ENCODE data around the gene RUNX2. TPM values are rescaled to one million over a fixed set of nuclear protein-coding genes. Genes with fewer than 3 reads are reported as not detected.

The RUNX2 gene
- polyA plus RNA-seq, 1 donor from 2014 or later, result not detected

DNA sequence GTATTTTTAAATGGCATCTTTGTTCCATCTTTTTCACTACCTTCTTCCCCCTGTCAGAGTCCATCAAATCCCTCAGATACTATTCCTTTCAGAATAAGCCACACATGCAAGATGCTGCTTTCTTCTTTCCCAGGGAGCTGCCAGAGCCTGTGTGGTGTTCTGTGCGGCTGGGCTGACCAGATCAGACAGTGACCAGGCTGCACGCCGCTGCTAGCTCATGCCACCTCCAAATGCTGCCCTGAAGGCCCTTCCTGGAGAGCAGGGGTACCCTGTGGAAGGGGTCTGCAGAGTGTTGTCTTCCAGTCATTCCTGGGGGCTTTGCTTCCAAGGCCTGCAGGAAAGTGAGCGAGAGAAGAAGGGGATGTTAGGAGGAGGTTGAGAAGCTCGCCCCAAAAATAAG lies 228.7 kb downstream of the RUNX2 start:
- Histone ChIP-seq H3K9ac (ENCODE audit: low read length) (no peak overlapping the region), H3K36me3 (ENCODE audit: insufficient read depth, low read length) (no peaks in the 10 kb centered on the region), H3K27ac (ENCODE audit: low read length) (no peak overlapping the region), H3K79me2 (replicated peaks; ENCODE audit: insufficient read depth, low read length) (no peaks in the 10 kb centered on the region), H3K4me3 (ENCODE audit: low read length) (no peak overlapping the region), H3K9me3 (ENCODE audit: low read length) (no peaks in the 10 kb centered on the region), H4K20me1 (ENCODE audit: insufficient read depth) (no peaks in the 10 kb centered on the region), H3K9me2 (ENCODE audit: insufficient read depth, low read length) (no peaks in the 10 kb centered on the region), H2AFZ (ENCODE audit: low read depth, low read length) (no peak overlapping the region), H3K4me2 (ENCODE audit: low read length) (no peak overlapping the region), H3F3A (ENCODE audit: insufficient read depth, low read length, poor library complexity, severe bottlenecking) (no peaks in the 10 kb centered on the region), H3K27me3 (ENCODE audit: insufficient read depth, low read depth, low read length) (no peaks in the 10 kb centered on the region)
- TF ChIP-seq TAF1 (IDR thresholded peaks at IDR 0.05; ENCODE audit: low read depth) (no peak), CTCF (IDR thresholded peaks at IDR 0.05; ENCODE audit: poor library complexity, severe bottlenecking) (no peak), SMC3 (conservative IDR thresholded peaks at IDR 0.05; ENCODE audit: poor library complexity) (no peak), REST (IDR thresholded peaks at IDR 0.05; ENCODE audit: borderline replicate concordance) (no peak), EP300 (conservative IDR thresholded peaks at IDR 0.05; ENCODE audit: poor library complexity, severe bottlenecking) (no peak), MXI1 (conservative IDR thresholded peaks at IDR 0.05; ENCODE audit: poor library complexity, severe bottlenecking) (no peak), RAD21 (conservative IDR thresholded peaks at IDR 0.05) (no peak), EZH2 (IDR thresholded peaks at IDR 0.05; ENCODE audit: borderline replicate concordance, insufficient read depth, low read length, poor library complexity, severe bottlenecking) (no peak), POLR2AphosphoS5 (IDR thresholded peaks at IDR 0.05) (no peak)

GRCh38 chr6:45557454-45557853 lies 229.3 kb downstream of the RUNX2 start:
- H3K36me3 ChIP-seq (ENCODE audit: insufficient read depth, low read length), result no peaks in the 10 kb centered on the region
- H3F3A ChIP-seq (ENCODE audit: insufficient read depth, low read length, poor library complexity, severe bottlenecking), result no peaks in the 10 kb centered on the region
- H2AFZ ChIP-seq (ENCODE audit: low read depth, low read length), result no peak overlapping the region
- no peak overlapping the region for H3K27ac ChIP-seq (ENCODE audit: low read length)
- no peaks in the 10 kb centered on the region for H3K79me2 ChIP-seq (replicated peaks; ENCODE audit: insufficient read depth, low read length)
- no peaks in the 10 kb centered on the region for H4K20me1 ChIP-seq (ENCODE audit: insufficient read depth)
- H3K27me3 ChIP-seq (ENCODE audit: insufficient read depth, low read depth, low read length), result no peaks in the 10 kb centered on the region
- TF ChIP-seq TAF1 (IDR thresholded peaks at IDR 0.05; ENCODE audit: low read depth), result no peak
- no peak for TF ChIP-seq REST (IDR thresholded peaks at IDR 0.05; ENCODE audit: borderline replicate concordance)
- no peak for TF ChIP-seq EZH2 (IDR thresholded peaks at IDR 0.05; ENCODE audit: borderline replicate concordance, insufficient read depth, low read length, poor library complexity, severe bottlenecking)
- no peak for TF ChIP-seq SMC3 (conservative IDR thresholded peaks at IDR 0.05; ENCODE audit: poor library complexity)
- TF ChIP-seq CTCF (IDR thresholded peaks at IDR 0.05; ENCODE audit: poor library complexity, severe bottlenecking), result no peak
- TF ChIP-seq RAD21 (conservative IDR thresholded peaks at IDR 0.05), result no peak
- no peak for TF ChIP-seq EP300 (conservative IDR thresholded peaks at IDR 0.05; ENCODE audit: poor library complexity, severe bottlenecking)
- TF ChIP-seq MXI1 (conservative IDR thresholded peaks at IDR 0.05; ENCODE audit: poor library complexity, severe bottlenecking), result no peak
- no peak for TF ChIP-seq POLR2AphosphoS5 (IDR thresholded peaks at IDR 0.05)
- H3K4me3 ChIP-seq (ENCODE audit: low read length), result no peak overlapping the region
- H3K9me2 ChIP-seq (ENCODE audit: insufficient read depth, low read length), result no peaks in the 10 kb centered on the region
- H3K9ac ChIP-seq (ENCODE audit: low read length), result no peak overlapping the region
- no peaks in the 10 kb centered on the region for H3K9me3 ChIP-seq (ENCODE audit: low read length)
- no peak overlapping the region for H3K4me2 ChIP-seq (ENCODE audit: low read length)
